MM.1S (cell line): ENCODE measurements around the gene PTPRN.

Source experiments
- DNase-seq: peaks from one replicate; pipeline ENCODE4 v3.0.0-alpha.2; 2015
- H2AFZ ChIP-seq: fragments of 300-600 bp; sonication (generic); 2 replicates; pipeline ENCODE4 v1.6.0; 2016; ENCODE audit warnings: antibody characterized with exemption, low read length
- H3F3A ChIP-seq: fragments of 300-600 bp; sonication (generic); 2 replicates; pipeline ENCODE4 v1.6.1; 2016; ENCODE audit warnings: mild to moderate bottlenecking, antibody characterized with exemption, low read length, moderate library complexity, mixed read lengths; ENCODE audit not compliant: insufficient read depth
- H3K27ac ChIP-seq: fragments of 300-600 bp; sonication (generic); 2 replicates; pipeline ENCODE4 v1.5.1; 2016; ENCODE audit warnings: mild to moderate bottlenecking, low read length
- H3K27me3 ChIP-seq: fragments of 300-600 bp; sonication (generic); replicated peaks from 2 replicates; pipeline ENCODE4 v1.6.0; 2016; ENCODE audit warnings: low read length; ENCODE audit not compliant: insufficient read depth
- H3K36me3 ChIP-seq: fragments of 300-600 bp; sonication (generic); replicated peaks from 2 replicates; pipeline ENCODE4 v1.6.1; 2016; ENCODE audit warnings: mild to moderate bottlenecking, low read length, mixed read lengths; ENCODE audit not compliant: insufficient read depth
- H3K4me1 ChIP-seq: fragments of 300-600 bp; sonication (generic); 2 replicates; pipeline ENCODE4 v1.6.1; 2016; ENCODE audit warnings: low read length, mixed read lengths
- H3K4me2 ChIP-seq: fragments of 300-600 bp; sonication (generic); 2 replicates; pipeline ENCODE4 v1.6.0; 2016; ENCODE audit warnings: low read depth, low read length
- H3K4me3 ChIP-seq: fragments of 300-600 bp; sonication (generic); 2 replicates; pipeline ENCODE4 v1.5.1; 2016; ENCODE audit warnings: low read length, mixed read lengths
- H3K79me2 ChIP-seq: fragments of 300-600 bp; sonication (generic); 2 replicates; pipeline ENCODE4 v1.6.1; 2016; ENCODE audit warnings: mixed run types, low read length, mixed read lengths
- H3K9ac ChIP-seq: fragments of 300-600 bp; sonication (generic); 2 replicates; pipeline ENCODE4 v1.6.1; 2016; ENCODE audit warnings: low read length, mixed read lengths
- H3K9me2 ChIP-seq: fragments of 300-600 bp; sonication (generic); replicated peaks from 2 replicates; pipeline ENCODE4 v1.6.1; 2016; ENCODE audit warnings: mild to moderate bottlenecking, low read length, mixed read lengths; ENCODE audit not compliant: insufficient read depth
- H3K9me3 ChIP-seq: fragments of 300-600 bp; sonication (generic); replicated peaks from 2 replicates; pipeline ENCODE4 v1.6.1; 2016; ENCODE audit warnings: mild to moderate bottlenecking, low read length, mixed read lengths; ENCODE audit not compliant: insufficient read depth
- H4K20me1 ChIP-seq: fragments of 300-600 bp; sonication (generic); 2 replicates; pipeline ENCODE4 v1.6.1; 2016; ENCODE audit warnings: mild to moderate bottlenecking, low read length, moderate library complexity, mixed read lengths; ENCODE audit not compliant: insufficient read depth
- CTCF ChIP-seq: fragments of 300-600 bp; sonication (generic); IDR thresholded peaks from 2 replicates; pipeline ENCODE4 v1.5.1; 2016; ENCODE audit warnings: antibody characterized with exemption, low read length, mixed read lengths
- EZH2 ChIP-seq: fragments of 300-600 bp; sonication (generic); optimal IDR thresholded peaks from 2 replicates; pipeline ENCODE3; 2017; ENCODE audit warnings: low read depth, mild to moderate bottlenecking, antibody characterized with exemption, low read length, mixed read lengths
- EZH2phosphoT487 ChIP-seq: fragments of 300-600 bp; sonication (generic); IDR thresholded peaks from 2 replicates; pipeline ENCODE4 v1.6.1; 2018; ENCODE audit warnings: antibody characterized with exemption, low read length

The PTPRN gene

GRCh38 chr2:219290381-219291171 is 18.6 kb downstream of the PTPRN start:
- no peak overlapping the region for H3K4me3 ChIP-seq
- H3F3A ChIP-seq: peaks cover 5% of the 10 kb centered on the region; the same call in 1 of the 2 replicates
- no peaks in the 10 kb centered on the region for H3K79me2 ChIP-seq
- no peaks in the 10 kb centered on the region for H3K9me2 ChIP-seq
- H2AFZ ChIP-seq: no peak overlapping the region
- no peak overlapping the region for H3K9ac ChIP-seq
- H3K27me3 ChIP-seq: peaks cover 24% of the 10 kb centered on the region
- no peaks in the 10 kb centered on the region for H3K9me3 ChIP-seq
- no peak for TF ChIP-seq EZH2phosphoT487
- TF ChIP-seq EZH2: no peak
- no peak for TF ChIP-seq CTCF
- no peaks in the 10 kb centered on the region for H4K20me1 ChIP-seq
- H3K4me2 ChIP-seq: no peak overlapping the region
- DNase-seq: no peak
- H3K36me3 ChIP-seq: no peaks in the 10 kb centered on the region
- H3K4me1 ChIP-seq: peaks cover 6% of the 10 kb centered on the region
- no peak overlapping the region for H3K27ac ChIP-seq

- no peaks in the 10 kb centered on the region for H4K20me1 ChIP-seq
- DNase-seq: no peak
- H3K27me3 ChIP-seq: peaks cover 24% of the 10 kb centered on the region
- no peaks in the 10 kb centered on the region for H3K36me3 ChIP-seq
- no peak overlapping the region for H2AFZ ChIP-seq
- H3K4me1 ChIP-seq: no peaks in the 10 kb centered on the region
- H3K79me2 ChIP-seq: no peaks in the 10 kb centered on the region
- no peak overlapping the region for H3K9ac ChIP-seq
- H3K4me3 ChIP-seq: no peak overlapping the region
- TF ChIP-seq EZH2phosphoT487 (no peak), EZH2 (no peak), CTCF (no peak)
- H3K4me2 ChIP-seq: no peak overlapping the region
- H3K27ac ChIP-seq: no peak overlapping the region
- H3K9me2 ChIP-seq: no peaks in the 10 kb centered on the region
- no peaks in the 10 kb centered on the region for H3F3A ChIP-seq
- no peaks in the 10 kb centered on the region for H3K9me3 ChIP-seq
Observed at GRCh38 chr2:219289537-219290361, 19.5 kb downstream of the PTPRN start.

- no peak for TF ChIP-seq CTCF
- TF ChIP-seq EZH2: no peak
- TF ChIP-seq EZH2phosphoT487: no peak
- Histone ChIP-seq H3K9ac (no peak overlapping the region), H3K4me3 (no peak overlapping the region), H3K79me2 (no peaks in the 10 kb centered on the region), H3K4me2 (no peak overlapping the region), H3K4me1 (no peaks in the 10 kb centered on the region), H3K36me3 (no peaks in the 10 kb centered on the region), H3F3A (no peaks in the 10 kb centered on the region), H3K9me2 (no peaks in the 10 kb centered on the region), H4K20me1 (no peaks in the 10 kb centered on the region), H3K27me3 (peaks cover 24% of the 10 kb centered on the region), H3K9me3 (no peaks in the 10 kb centered on the region), H3K27ac (no peak overlapping the region), H2AFZ (no peak overlapping the region)
- no peak for DNase-seq
Observed at GRCh38 chr2:219289195-219289536, 20.0 kb downstream of the PTPRN start.
